CD4-positive, alpha-beta T cell treated with Interleukin-6 for 4 hours (primary cell): ENCODE results near the gene CTDP1.
"Not testable (repeated sequence)": the region's sequence is repeated elsewhere in the genome, so short reads cannot be mapped to it uniquely, and the experiment has no call there.

Experiments used
- DNase-seq: peaks from one replicate; pipeline ENCODE4 v3.0.0-alpha.2; 2020; ENCODE audit warnings: mixed read lengths

The CTDP1 gene

DNA sequence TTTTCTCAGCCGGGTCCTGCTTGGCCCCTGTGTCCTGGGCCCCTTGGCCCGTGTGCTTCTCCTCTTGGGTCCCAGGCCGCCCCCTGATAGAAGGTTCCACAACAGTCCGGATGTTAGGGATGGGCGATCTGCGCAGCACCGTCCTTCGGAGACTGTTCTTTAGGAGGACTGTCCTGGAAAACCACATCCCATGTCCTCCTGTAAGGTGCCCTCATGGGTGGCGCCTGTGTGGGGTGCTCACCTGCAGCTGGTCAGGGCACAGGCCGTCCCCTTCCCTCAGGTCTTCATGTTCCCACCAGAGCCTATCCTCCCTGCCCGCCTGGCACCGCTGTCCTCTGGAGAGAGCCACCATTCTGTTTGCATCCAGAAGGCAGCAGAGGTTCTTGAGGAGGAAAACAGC lies 50.0 kb downstream of the CTDP1 start:
- DNase-seq, result no peak

DNA sequence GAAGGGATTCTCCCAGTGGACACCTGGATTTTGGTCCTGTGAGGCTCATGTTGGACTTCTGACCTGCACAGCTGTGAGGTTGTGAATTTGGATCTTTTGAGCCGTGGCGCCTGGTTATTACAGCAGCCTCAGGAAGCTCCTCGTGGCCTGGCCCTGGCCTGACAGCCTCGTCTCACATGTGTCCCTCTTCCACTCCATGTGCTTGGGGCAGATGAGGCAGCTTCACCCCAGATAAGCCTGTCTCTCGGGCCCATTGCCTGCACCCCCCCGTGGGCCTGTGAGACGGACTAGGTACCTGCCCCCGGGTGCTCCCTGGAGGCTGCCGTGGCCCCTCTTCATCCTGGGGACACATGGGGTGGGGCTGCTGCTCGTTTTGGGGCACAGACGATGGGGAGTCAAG lies 51.2 kb downstream of the CTDP1 start:
- no peak for DNase-seq

- DNase-seq, result not testable (repeated sequence)
These were observed 52.5 kb downstream of the CTDP1 start for GRCh38 chr18:79731881-79732720.

DNA sequence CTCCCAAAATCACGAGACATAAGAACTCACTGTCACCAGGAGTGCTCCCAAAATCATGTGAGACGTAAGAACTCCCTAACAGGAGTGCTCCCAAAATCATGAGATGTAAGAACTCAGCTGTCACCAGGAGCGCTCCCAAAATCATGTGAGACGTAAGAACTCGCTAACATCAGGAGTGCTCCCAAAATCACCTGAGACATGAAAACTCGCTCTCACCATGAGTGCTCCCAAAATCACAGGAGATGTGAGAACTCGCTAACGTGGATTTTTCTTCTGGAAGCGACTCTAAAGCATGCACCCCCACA lies 53.1 kb downstream of the CTDP1 start:
- DNase-seq, result no peak

- DNase-seq, result no peak
These were observed 53.6 kb downstream of the CTDP1 start for GRCh38 chr18:79733135-79733701.

DNA sequence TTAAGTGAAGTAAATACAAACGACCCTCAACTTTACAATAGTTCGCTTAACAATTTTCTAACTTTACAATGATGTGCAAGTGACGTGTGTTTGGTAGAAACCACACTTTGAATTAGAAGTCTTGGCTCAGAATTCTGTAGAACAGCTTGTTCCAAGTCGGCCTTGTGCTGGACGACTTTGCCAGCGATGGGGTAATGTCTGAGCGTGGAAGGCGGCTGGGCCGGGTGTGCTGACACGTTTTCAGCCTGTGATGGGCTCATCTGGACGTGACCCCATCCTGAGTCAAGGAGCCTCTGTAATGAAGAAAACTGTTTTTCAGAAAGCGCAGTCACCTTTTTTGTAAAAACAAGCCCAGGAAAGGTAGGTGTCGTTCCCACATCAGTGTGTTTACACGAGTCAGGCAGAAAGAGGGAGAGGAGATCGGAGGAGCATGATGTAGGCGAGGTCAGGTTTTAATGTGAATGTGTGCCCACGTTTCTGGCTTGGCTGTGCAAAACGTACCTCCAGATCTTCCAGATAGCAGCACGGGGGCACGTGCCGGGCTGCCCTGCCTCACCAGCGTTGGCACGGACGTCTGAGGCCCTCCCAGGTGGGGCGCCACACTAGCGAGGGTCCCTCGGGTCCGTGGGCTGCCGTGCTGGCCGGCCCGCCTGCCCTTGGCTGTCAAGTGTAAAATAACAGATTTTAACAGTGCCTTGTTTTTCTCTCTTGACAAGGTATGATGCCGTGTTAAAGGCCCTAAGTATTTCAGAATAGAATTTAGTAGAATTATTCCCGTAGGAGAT lies 54.6 kb downstream of the CTDP1 start:
- no peak for DNase-seq

- no peak for DNase-seq
These were observed 55.7 kb downstream of the CTDP1 start for GRCh38 chr18:79735071-79735980.

- no peak for DNase-seq
These were observed 56.6 kb downstream of the CTDP1 start for GRCh38 chr18:79736230-79736629.

- no peak for DNase-seq
These were observed 57.2 kb downstream of the CTDP1 start for GRCh38 chr18:79736846-79737245.

DNA sequence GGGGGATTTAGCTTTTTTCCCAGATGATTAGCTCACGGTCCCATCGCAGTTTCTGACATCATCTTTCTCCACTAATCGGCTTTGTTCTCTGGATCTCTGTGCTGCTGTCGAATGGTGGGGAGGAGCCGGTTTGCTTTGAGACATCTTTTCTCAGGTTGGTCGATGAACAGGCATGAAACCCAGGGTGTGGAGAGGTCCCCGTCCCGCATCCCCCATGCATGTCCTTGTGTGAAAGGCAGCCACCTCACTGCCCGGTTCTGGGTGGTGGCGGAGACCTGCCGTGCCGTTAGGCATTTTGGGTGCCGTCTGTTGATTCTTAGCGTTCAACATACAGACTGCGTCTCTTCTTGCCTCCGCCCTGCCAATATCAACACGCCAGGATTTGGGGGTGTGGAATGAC lies 57.8 kb downstream of the CTDP1 start:
- no peak for DNase-seq

- no peak for DNase-seq
These were observed 58.4 kb downstream of the CTDP1 start for GRCh38 chr18:79738041-79738461.

GRCh38 chr18:79738581-79739439 lies 59.2 kb downstream of the CTDP1 start:
- no peak for DNase-seq

- no peak for DNase-seq
These were observed 59.8 kb downstream of the CTDP1 start for GRCh38 chr18:79739440-79739778.

DNA sequence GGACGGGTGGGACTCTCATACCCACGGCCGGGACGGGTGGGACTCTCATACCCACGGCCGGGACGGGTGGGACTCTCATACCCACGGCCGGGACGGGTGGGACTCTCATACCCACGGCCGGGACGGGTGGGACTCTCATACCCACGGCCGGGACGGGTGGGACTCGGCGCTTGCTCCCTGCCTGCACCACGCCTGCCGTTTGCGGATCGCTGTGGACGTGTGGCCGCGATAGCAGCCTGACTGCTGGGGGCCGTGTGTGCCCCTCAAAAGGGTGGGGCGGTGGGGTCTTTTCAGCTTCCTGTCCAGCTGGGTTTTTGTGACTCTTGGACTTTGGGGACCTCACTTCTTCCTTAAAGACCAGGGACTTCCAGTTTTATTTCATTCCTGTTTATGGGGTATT lies 60.4 kb downstream of the CTDP1 start:
- not testable (repeated sequence) for DNase-seq

DNA sequence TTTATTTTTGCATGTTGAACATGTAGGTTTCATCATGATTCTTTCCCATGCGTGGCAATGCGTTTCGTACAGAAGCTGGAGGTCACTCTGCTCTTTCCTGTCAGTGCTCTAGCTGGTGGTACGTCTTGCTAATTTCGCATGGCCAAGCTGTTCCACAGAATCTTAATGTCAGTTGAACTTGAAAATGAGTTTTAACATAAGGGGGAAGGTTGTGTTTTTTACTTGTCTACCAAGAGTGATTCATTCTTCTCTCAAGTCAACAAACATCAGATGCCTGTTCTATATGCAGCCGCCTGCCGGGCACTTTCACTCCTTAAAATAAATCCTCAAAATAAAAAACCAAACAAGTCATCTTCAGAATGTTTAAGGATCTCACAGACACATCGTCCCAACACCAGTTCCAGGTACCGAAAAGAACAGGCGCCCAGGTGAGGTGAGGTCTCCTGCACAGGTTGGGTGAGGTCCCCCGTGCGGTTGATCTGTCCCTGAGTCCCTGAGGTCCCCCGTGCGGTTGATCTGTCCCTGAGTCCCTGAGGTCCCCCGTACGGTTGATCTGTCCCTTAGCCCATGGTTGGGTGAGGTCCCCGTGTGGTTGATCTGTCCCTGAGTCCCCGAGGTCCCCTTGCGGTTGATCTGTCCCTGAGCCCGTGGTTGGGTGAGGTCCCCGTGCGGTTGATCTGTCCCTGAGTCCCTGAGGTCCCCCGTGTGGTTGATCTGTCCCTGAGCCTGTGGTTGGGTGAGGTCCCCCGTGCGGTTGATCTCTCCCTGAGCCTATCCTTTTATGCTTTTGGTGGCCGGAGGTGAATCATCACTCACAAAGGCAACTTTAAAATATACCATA lies 61.1 kb downstream of the CTDP1 start:
- DNase-seq, result no peak

DNA sequence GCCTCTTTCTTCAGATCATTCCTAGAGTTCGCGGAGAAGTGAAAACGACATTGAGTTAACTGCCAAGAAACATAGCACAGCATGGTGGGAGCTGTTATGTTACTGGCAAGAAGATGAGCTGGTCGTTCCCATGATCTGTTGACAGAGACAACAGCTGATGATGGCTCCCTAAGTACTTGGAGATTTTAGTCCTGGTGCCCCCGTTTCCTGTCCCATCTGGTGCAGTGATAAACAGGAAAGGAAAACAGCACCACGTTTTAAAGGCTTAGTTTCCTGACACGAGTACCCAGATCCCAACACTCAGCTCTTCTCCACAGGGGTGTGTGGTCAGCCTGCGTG lies 61.7 kb downstream of the CTDP1 start:
- DNase-seq, result no peak

GRCh38 chr18:79742076-79742475 lies 62.5 kb downstream of the CTDP1 start:
- DNase-seq, result no peak

DNA sequence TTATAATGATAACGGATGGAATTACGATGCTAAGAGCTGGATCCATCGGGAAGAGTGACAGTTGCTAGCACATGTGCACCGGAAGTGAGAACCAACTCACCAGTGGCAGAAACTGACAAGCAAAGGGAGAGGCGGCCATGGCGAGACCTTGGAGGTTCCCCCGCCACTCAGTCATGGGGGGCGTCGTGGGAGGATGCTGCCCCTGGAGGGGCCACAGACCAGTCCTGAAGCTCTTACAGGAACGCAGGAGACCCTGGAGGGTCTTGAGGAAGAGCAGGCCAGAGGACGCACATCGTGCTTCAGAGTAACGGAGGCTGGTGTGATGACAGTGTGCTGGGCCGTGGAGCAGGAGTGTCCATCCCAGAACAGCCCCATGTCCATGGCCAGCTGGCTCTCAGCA lies 65.0 kb downstream of the CTDP1 start:
- DNase-seq, result no peak

DNA sequence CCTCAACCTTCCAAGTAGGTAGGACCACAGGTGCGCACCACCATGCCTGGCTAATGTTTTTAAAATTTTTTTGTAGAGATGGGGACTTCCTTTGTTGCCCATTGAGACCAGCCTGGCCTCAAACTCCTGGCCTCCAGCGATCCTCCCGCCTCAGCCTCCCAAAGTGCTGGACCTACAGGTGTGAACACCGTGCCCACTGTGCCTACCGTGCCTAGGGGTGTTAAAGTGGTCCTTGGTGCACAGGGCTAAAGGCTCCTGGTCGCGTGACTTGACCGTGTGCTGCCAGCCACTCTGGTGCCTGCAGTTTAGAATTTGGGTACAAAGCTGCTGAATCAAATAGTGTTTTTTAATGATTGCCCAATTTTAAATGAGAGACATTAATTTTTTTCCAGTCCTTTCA lies 67.1 kb downstream of the CTDP1 start:
- DNase-seq, result no peak

- no peak for DNase-seq
These were observed 67.7 kb downstream of the CTDP1 start for GRCh38 chr18:79747156-79747845.
